LHCN-M2 (cell line): Measurements from ENCODE around the gene OR5H14. TPM values are rescaled to one million over a fixed set of nuclear protein-coding genes. Genes with fewer than 3 reads are reported as not detected.
"Not testable (repeated sequence)": the region's sequence is repeated elsewhere in the genome, so short reads cannot be mapped to it uniquely, and the experiment has no call there.

Experiments
- DNase-seq: peaks from one replicate; pipeline ENCODE4 v3.0.0-alpha.2; 2012; ENCODE audit warnings: low read depth
- polyA plus RNA-seq: library from polyadenylated mRNA; unstranded; fragments of >200 nt; gene quantifications from one replicate; pipeline ENCODE4 v1.2.1, GENCODE V29; 2012; ENCODE audit warnings: missing spikeins
- total RNA-seq: library from RNA; depleted of rRNA; stranded (reverse); fragments of >200 nt; gene quantifications from 2 replicates; pipeline ENCODE4 v1.2.3, GENCODE V29; 2014; rRNA removed

Gene OR5H14
- total RNA-seq, result not detected in 2 replicates
- not detected for polyA plus RNA-seq

DNA sequence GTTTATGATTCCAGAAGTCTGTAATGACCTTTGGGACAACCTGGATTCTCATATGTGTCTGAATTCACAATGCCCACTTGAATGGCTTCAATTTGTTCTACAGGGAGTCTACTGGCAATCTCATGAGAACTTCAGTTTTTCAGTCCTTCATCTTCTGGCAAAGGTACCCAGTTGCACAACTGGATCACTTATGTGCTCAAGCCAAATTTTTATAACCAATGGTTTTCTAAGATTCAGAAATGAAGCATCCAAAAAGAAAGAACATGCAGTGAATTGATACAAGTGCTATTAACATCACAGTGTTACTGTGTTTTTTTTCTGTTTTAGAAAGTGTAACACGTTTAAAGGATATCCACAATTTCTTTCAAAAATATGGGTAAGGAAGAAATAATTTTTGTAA is at the start of gene OR5H14:
TSS of gene OR5H14 (plus strand) at position 301 of the 400 bp plus-strand sequence. CDS start 1,907 bp downstream, outside the sequence.
- DNase-seq, result no peak

DNA sequence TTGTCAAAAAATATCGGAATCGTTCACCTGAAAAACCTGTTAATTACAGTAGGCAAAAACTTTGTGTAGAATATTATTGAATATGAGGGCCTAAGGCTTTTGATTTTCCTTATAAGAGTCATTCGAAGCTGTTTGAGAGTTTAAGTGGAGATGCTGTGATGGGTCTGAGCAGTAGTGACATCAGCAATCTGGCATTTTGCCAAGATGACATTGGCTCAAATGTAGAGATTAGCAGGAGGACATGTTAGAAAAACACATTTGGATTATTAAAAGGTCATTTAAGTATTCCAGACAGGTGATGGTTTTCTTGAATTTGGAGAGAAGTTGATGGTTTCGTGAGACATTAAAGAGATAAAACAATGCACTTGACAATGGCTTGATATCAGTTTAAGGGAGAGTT is 47.4 kb upstream of the OR5H14 start:
- no peak for DNase-seq

DNA sequence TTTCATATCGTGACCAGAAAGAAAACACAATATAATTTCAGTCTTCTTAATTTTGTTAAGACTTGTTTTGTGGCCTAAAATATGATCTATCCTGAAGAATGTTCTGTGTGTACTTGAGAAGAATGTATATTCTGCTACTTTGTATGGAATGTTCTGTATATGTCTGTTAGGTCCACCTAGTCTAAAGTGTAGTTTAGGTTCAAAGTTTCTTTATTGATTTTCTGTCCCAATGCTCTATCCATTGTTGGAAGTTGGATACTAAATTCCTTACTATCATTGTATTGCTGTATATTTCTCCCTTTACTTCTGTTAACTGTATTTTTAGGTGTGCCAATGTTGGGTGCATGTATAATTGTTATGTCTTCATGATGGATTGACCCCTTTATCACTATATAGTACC is 39.1 kb upstream of the OR5H14 start:
- no peak for DNase-seq

DNA sequence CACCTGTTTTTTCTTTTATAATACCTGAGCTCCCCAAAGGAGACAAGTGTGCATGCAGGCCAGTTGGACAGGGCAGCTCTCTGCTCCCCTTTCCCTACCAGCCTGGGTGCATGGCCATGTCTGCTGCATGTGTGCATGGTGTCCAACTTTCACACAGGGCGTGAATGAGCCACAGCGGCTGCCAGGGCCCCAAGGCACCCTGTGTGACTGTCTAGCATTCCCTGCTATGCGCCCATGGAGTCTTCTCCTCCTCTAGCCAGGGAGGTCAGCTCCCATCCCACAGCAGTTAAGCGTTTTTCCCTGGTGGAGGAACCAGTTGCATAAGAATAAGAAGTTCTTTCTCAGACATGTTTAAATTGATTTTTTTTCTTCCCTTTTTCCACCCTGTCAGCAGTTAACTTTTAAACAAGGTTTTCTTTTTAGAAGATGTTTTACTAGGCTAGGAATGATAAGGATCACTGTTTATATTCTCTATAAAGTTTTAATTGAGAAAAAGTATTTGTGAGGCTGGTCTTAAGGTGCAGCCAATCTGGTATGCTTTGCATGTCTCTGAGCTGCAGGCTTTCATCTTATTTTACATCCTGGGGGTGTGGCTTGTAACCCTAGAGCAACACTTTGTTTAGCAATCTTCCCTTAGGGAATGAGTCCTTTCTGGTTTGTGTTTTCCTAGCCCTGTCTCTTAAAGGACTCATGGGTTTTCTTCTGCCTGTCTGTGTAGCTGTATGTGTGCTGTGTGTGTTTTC is 37.3 kb upstream of the OR5H14 start:
- DNase-seq, result no peak

DNA sequence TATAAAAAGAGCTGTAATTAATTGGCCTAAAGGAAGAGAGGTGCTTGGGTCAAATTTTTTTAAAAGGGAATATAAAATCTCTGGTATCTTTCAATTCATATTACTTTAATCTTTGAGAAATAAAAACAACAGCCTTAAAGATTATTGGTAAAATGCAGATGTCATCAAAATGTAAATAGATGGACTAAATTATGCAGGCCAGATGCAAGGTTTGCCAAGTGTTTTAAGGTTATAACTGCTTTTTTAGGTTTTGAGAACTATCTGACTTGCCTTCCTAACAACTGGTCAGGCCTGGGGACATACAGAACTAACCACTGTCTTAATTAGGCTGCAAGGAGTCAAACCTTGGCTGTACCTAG is 36.8 kb upstream of the OR5H14 start:
- no peak for DNase-seq

DNA sequence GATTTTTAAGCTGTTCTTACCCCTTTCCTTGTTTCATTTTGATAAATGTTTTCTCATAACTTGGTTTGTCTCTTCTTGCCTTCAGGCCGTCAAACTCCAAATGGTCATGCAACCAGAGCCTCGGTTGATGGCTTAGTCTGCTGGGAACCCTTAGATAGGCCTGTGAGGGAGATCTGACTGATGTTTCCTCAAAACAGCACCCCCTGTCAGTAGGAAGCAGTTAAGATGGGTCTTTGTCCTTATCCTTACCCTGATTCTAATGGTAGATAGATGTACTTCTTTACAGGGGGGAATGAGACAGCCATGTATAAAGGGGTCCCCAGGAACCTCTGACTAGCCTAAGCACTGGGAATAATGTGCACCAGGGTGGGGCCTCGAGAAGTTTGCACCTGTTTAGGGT is 33.0 kb upstream of the OR5H14 start:
- DNase-seq, result no peak

DNA sequence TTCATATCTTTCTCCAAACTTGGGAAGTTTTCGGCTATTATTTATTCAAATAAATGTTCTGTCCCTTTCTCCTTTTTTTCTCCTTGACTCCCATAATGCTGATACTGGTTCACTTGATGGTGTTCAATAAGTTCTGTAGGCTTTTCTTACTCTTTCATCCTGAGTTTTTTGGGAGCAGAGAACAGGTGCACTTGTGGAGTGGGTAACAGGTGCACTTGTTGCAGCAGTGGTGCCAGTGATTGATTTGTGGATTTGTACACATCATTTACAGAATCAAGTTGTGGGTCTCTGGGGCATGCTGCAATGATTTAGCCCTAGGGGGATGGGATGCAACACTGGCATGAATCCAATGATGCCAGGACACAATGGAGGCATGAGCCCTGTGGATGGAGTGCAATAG is 31.6 kb upstream of the OR5H14 start:
- DNase-seq, result no peak

DNA sequence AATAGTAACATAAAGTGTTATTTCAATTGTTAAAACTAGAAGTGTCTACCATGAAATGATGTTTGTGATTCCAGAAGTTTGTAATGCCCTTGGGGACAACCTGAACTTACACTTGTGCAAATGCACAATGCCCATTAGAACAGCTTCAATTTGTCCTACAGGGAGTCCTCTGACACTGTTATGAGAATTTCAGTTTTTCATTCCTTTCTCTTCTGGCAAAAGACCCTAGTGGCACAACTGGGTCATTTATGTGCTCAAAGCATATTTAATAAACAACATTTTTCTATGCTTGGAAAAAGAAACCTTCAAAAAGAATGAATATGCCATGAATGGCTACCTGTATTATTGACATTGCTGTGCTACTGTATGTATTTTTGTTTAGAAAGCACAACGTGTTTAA is 16.9 kb upstream of the OR5H14 start, which contains the start of gene OR5H1:
TSS of gene OR5H1 (plus strand) at position 301 of the 400 bp plus-strand sequence. CDS start 1,977 bp downstream, outside the sequence.
- DNase-seq, result no peak

DNA sequence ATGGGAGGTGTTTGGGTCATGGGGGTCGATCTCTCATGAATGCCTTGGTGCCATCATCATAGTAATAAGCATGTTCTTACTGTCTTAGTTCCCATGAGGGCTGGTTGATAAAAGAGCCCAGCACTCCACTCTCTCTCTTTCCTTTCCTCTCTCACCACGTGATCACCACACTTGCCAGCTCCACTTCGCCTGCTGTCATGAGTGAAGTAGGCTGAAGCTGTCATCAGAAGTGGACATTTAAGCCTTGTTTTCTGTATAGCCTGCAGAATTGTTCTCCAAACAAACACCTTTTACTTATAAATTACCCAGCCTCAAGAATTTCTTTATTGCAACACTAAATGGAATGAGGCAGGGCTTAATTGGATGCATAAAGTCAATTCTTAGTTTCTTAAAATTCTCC is 10.6 kb upstream of the OR5H14 start:
- DNase-seq, result no peak

DNA sequence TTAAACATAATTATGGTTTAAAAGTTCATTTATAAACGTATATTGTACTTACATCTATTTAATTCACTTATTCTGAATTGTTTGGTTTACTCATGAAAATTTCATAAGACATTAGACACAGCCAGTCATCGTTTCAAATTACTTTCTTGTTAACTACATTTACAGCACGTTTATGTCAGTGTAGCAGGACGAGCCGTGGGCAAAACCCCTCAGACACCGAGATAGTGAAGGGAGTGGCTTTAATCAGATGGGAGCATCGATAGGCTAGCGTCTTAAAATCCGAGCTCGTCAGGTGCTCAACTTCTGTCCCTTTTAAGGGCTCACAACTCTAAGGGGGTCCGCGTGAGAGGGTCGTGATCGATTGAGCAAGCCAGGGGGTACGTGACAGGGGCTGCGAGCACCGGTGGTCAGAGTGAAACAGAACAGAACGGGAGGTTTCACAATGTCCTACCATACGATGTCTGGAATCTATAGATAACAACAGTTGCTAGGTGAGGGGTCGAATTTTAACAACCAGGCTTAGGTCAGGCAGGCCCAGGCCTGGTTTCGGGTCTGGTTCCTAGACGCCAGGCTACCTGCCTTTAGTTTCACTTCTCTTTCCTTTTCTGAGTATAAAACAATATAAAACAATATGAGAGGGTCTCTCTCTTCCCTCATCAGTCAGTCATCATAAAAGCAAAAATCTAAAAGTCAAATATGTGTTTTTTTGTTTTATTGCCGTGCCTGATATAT is 9.3 kb upstream of the OR5H14 start:
- not testable (repeated sequence) for DNase-seq

DNA sequence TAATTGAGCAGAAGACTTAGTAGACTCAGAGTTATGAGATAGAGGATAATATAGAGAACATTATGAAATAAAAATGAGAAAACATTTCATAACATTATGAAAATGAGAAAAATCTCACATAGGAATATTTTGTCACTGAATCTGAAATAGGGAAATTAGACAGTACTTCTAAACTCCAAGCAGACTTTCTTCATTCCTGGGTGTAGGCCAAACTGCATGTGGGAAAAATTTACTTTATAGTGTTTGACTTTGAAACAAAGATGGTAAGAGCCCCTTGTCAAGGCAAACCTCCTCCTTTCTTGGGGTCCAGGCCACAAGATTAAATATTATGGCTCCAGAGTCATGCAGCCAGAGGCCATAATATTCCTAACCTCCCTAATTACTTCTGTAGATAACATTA is 6.7 kb upstream of the OR5H14 start:
- DNase-seq, result no peak

DNA sequence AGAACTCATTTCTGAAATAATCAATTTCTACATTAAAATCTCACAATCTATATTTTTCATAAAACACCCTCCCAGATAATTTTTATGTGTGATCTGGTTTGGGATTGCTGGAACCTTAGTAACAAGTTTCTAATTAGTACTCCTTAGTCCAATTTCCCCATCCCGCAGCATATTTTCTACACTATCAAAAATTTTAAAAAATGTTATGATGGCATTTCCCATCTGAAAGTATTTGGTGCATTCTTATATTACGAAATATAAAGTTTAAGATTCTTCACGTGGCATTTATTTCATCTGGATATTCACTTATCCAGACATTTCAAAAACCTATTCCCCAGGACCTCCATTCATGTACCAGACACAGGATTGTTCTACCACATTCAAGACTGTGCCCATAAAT is 1.5 kb downstream of the OR5H14 start:
- no peak for DNase-seq

DNA sequence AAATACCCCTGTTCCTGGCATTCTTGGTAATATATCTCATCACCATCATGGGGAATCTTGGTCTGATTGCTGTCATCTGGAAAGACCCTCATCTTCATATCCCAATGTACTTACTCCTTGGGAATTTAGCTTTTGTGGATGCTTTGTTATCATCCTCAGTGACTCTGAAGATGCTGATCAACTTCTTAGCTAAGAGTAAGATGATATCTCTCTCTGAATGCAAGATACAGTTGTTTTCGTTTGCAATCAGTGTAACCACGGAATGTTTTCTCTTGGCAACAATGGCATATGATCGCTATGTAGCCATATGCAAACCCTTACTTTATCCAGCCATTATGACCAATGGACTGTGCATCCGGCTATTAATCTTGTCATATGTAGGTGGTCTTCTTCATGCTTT is 2.2 kb downstream of the OR5H14 start:
- DNase-seq, result not testable (repeated sequence)

DNA sequence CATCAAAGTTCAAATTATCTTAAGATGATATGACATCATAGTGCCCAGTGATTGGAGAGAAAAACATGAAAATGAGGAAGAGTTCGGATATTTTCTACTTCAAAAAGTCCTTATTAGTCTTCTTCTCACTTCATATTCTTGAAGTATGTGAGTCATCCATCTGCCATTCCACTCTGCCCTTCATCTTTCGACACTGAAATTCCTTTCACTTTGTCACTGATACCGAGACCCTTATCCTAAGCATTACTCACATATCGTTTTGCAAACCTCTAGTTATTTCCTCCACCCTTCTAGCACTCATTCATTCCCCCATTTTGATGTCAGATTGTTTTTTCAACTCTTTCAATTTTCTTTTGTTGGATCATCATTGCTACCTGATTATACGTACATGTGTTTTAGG is 4.0 kb downstream of the OR5H14 start:
- DNase-seq, result no peak

DNA sequence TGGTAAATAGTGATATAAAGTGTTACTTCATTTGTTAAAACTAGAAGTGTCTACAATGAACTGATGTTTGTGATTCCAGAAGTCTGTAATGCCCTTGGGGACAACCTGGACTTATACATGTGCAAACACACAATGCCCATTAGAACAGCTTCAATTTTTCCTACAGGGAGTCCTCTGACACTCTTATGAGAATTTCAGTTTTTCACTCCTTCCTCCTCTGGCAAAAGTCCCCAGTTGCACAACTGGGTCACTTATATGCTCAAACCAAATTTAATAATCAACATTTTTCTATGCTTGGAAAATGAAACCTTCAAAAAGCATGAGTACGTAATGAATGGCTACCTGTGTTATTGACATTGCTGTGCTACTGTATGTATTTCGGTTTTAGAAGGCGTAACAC is 19.1 kb downstream of the OR5H14 start, which contains the start of gene OR5H15:
TSS of gene OR5H15 (plus strand) at position 301 of the 400 bp plus-strand sequence. CDS start 2,004 bp downstream, outside the sequence.
- DNase-seq, result no peak

DNA sequence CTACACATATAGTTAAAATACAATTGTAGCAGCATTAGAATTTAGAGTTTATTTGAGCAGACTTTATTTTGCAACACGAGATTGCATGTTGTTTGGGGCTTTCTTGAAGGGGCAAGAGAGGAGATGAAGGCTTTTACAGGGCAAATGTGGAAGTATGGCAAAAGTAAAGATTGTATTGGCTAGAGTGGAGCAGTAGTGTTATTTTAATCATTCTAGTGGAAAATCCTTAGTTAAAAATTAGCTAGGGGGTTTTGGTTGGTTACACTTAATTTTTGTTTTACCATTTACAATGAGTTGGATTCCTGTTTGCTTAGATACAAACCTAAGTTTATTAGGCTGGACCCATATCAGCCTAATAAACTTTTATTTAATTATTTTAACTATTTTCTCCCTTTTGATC is 23.8 kb downstream of the OR5H14 start:
- DNase-seq, result no peak

DNA sequence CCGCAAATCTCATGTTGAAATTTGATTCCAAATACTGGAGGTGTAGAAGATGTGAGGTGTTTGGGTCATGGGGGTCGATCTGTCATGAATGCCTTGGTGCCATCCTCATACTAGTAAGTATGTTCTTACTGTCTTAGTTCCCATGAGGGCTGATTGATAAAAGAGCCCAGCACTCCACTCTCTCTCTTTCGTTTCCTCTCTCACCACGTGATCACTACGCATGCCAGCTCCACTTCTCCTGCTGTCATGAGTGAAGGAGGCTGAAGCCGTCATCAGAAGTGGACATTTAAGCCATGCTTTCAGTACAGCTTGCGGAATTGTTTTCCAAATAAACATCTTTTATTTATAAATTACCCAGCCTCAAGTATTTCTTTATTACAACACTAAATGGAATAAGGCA is 25.3 kb downstream of the OR5H14 start:
- DNase-seq, result peak; percentile 1

DNA sequence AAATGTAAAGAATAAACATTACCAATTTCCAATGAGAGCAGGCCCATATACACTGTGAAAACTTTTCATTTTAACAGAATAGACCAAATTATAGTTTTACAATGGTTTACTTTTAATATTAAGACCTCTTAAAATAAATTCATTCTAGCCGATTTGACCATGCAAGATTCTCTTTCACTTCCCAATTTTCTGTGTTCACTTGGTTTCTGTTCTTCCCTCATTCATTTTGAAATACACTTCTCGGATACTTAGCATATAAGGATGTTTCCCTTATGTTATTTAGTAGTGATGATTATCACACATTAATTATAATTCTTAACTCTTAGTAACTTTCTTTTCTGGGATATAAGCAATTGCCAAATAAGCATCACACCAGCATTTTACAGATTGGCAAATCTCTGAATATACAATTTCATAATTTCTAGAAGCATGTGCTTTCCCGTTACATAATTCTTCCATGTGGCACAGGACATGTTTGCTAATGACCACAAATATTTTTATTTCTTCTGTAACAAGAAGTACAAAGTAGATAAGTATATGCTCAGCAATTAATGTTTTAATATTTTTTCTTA is 33.1 kb downstream of the OR5H14 start:
- DNase-seq, result no peak

DNA sequence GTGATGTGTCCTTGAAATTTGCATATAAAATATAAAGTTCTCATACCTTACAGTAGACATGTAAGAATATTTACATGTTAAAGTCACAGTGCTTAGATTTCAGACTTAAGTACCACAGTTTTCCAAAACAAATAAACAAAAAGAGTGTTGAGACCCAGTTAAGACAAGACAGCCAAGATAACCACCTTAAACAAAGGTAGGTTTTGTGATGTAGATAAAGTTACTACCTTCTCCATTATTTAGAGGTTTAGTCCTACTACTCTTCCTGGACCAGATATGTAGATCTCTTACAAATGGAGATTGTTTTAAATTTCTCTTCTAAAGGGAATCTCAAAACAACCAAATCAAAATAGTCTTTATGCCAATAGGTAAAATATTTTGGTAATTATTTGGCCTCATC is 34.9 kb downstream of the OR5H14 start:
- DNase-seq, result no peak

DNA sequence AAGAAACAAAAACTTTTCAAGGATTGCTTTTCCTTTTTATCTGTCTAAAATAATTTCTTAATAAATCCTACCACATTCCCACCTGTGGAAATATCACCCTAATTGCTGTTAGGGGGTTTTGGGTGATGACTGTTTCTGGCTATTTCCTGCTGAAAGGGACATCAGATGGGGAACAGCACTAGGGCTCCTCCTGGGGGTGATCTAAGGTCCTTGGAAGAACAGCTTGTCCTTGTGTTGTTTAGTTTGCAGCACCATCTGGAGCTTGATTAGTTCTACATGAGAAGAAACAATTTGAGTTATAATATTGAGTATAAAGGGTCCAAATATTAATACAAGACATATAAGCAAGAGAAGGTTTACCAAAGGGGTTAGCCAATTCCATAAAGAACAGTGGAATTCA is 37.9 kb downstream of the OR5H14 start:
- DNase-seq, result no peak

DNA sequence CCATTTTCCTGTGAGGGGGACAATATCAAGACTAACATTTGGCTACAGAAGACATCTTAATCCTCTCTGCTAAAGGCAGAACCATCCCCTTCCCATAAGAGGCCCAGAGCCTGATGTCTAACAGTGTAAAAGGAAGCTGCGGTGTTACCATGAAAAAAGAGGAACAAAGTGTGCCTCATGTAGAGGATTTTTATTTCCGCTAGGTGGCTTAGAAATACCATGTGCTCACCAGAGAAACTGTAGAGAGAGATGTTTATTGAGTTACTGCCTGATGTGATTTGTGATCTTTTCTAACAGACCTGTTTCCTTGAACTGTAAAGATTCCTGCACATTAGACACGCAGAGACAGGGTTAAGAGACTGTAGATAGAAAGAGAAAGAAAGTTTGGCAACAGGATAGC is 41.3 kb downstream of the OR5H14 start:
- peak; percentile 1 for DNase-seq

DNA sequence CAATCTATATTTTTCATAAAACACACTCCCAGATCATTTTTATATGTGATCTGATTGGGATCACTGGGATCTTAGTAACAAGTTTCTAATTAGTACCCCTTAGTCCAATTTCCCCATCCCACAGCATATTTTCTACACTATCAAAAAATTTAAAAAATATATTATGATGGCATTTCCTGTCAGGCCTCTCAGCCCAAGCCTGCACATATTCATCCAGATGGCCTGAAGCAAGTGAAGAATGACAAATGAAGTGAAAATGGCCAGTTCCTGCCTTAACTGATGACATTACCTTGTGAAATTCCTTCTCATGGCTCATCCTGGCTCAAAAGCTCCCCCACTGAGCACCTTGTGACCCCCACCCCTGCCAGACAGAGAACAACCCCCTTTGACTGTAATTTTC is 43.6 kb downstream of the OR5H14 start:
- not testable (repeated sequence) for DNase-seq

DNA sequence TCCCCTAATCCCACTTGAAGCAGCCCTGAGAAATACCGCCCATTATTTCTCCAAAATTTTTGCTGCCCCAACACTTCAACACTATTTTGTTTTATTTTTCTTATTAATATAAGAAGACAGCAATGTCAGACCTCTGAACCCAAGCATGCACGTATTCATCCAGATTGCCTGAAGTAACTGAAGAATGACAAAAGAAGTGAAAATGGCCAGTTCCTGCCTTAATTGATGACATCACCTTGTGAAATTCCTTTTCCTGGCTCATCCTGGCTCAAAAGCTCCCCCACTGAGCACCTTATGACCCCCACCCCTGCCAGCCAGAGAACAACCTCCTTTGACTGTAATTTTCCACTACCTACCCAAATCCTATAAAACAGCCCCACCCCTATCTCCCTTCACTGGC is 49.0 kb downstream of the OR5H14 start:
- DNase-seq, result not testable (repeated sequence)
